ENCODE data around the gene ZNF385B.

The ZNF385B gene

DNA sequence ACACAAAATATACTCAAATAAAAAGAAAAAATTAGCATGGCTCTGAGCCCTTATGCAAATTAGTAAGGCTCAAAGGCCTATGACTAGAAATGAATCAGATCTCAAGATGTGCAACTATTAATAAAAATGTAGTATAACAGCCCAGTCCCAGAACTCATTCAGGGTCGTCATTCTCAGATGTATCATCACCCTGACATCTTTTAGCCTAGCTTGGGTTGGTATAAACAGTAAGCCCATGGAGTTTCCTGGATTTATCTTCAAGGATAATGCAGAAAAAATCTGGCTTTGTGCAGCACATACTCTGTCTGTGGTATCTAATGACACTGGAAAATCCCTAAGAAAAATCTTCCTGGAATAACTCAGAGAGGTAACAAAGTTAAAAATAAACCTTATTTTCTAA, 239.3 kb downstream of the ZNF385B start:
- ATAC-seq: no peak

DNA sequence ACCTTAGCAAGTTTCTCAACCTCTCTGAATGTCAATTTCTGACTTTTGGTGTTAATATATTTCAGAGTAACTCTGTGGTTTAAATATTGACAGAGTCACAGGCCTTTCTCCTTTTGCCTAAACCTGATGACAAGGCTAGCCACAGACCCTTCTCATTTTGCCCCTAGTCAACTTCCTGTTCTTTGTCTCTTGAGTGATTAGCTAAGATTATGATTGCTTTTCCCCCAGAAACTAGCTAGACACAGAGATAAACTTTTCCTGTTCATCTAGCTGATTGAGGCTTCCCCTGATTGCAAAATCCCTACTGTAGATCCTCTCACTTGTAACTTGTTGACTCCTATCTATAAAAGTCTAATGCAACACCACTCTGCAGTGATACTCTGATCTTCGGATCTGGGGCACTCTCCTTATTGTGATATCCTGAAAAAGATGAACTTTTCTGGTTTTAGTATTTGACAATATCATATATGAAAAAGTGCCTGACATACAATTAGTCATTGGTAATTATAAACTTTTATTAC, 241.4 kb downstream of the ZNF385B start:
- ATAC-seq: no peak

DNA sequence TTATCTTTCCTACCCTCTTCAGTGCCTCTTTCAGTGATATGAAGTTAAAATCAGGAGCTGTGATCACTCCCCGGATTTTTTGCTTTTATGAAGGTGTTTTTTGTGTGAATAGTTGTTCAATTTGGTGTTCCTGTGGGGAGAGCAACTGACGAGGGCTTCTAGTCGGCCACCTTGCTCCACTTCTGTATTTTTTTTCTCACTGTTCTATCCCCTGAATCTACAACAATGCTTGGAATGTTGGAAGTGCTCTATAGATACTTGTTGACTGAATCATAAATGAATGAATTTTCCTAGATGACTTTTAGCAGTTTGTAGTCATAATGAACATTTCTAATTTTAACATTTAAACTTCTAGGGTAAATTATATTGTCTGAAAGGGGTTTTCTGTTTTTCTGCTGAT, 247.3 kb downstream of the ZNF385B start:
- no peak for ATAC-seq

DNA sequence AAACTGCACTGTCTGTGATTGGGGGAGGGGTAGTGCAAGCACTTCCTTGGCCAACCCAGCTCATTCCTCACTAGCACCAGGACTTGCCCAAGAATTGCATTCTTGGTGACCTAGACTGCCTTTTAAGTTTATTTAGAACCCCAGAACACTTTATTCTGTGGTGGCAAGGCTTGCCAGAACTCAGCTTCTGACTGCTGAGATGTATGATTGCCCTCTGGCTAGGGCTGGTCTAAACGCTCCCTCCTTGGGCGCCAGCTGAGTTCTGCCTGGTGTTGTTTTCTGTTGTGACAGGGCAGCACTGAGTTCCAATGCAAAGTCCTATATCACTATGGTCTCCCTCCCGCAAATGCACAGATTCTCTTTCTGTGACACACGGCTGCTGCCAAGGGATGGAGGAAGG, 247.7 kb downstream of the ZNF385B start:
- no peak for ATAC-seq

DNA sequence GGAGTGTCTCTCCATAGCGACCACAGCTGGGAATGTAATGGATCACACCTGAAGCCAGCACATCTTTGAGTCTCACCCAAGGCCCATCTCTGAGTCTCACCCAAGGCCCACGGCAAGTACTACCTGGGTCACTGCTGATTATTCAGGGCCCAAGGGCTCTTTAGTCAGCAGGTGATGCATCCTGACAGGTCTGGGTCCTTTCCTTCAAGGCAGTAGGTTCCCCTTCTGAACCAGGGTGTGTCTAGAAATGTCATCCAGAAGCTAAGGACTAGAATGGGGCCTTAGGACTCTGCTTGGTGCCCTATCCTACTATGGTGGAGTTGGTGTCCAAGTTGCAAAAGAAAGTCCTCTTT, 248.1 kb downstream of the ZNF385B start:
- ATAC-seq: no peak

DNA sequence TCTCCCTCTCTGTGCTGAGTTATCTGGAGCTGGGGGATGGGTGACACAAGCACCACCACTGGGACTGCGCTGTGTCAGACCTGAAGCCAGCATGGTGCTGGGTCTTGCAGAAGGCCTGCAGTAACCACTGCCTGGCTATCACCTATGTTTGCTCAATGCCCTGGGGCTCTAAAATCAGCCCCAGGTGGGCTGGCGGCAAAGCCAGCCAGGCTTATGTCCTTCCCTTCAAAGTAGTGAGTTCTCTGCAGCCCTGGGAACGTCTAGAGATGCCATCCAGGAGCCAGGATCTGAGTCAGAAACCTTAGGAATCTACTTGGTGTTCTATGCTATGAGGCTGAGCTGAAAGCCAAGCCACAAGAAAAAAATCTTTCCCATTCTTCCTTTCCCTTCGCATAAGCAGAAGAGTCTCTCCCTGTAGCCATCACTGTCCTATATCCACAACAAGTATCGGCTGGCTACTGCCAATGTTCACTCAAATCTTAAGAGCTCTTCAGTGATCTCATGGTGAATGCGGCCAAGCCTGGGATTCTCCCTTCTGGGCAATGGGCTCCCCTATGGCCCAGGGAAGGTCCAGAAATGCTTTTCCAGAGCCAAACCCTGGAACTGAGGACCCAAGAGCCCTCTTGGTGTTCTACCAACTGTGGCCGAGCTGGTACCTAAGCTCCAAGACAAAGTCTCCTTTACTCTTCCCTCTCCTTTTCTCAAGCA, 248.7 kb downstream of the ZNF385B start:
- ATAC-seq: no peak

DNA sequence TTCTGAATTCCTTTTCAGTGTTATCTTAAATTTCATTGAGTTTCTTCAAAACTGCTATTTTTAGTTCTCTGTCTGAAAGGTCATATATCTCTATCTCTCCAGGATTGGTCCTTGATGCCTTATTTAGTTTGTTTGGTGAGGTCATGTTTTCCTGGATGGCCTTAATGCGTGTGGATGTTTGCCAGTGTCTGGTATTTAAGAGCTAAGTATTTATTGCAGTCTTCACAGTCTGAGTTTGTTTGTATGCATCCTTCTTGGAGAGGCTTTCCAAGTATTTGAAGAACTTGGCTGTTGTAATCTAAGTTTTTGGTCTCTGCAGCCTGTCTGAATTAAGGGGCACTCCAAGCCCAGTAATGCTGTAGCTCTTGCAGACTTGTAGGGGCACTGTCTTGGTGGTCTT, 249.3 kb downstream of the ZNF385B start:
- no peak for ATAC-seq

DNA sequence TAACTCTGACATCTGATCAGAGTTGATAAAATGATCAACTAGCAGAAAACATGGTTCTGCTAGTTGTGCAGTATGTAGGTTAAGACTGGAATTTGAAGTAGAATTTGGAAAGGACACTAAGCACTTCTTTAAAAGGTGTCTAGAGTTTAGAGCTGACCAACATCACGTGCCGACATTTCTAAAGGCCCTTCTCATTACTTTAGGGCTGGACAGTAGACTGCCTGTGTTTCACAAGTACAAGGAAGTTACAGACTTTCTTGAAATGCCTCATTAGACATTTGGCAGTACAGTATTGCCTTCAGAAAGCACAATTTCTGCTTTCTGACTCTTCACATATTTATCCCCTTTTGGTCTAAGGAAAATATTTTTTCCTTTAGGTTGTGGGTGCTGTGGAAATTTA, 255.3 kb downstream of the ZNF385B start:
- ATAC-seq: no peak

DNA sequence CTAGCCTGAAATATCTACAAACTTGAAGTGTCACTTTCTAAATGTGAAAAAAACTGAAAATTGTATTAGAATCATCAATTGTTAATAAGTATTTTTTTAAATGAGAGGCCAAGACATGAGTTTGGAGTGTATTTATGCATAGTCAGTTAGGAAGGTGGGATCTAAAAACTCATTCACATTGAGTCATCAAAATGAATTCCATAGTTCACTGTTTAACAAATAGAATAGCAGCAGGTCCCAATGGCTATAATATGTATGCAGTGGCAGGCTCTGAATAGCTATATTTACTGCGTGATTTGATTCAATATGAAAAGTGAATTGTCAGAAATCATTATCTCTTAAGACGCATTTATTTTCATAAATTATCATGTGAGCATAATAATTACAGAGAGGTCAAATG, 256.1 kb downstream of the ZNF385B start:
- no peak for ATAC-seq

DNA sequence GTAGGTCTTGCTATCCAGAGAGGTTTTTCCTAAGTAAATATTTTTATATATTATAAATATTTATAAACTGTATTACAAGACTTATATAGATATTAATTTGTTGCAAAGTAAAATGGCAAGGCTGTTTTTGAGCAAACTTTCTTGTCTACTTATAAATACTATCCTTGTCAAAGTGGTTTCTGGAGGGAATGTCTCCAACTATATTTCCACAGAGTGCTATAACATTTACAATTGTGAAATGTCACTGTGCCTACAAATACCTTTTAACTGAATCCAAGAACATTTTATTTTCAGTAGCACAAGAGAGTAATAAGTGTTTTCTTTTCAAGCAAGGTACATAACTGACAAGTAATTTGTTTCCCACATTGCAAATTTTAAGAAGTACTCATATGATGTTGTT, 256.8 kb downstream of the ZNF385B start:
- ATAC-seq: no peak

DNA sequence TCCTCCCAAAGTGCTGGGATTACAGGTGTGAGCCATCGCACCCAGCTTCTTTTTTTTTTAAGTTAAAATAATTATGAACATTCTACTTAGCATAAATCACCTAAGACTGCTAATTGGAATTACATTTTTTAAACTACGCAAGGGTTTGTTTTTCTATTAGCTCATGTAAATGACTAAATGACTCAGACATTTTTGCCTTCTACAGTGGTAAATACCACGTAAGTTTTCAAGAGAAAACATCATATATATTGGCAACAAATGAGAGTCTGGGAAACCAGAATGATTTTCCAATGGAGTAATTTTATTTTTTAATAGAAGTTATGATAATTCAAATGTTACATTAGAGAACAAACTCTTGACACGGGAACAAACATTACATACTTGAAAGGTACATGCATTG, 259.0 kb downstream of the ZNF385B start:
- no peak for ATAC-seq

DNA sequence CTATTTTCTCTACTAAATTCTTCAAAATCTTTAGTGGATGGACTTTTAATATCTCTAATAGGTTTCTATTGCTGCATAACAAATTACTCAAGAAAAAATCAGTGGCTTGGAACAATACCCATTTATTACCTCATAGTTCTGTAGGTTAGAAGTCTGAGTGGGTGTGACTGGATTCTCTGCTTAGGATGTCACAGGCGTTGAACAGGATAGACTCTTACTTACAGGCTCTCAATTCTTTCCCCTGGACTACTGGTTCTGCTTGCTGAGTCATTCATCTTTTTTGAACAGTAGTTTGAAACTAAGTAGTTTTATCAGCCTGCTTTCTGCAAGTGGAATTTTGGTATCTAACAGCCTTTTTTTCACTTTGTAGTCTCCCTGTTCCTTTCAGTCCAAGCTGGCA, 265.4 kb downstream of the ZNF385B start:
- ATAC-seq: no peak

DNA sequence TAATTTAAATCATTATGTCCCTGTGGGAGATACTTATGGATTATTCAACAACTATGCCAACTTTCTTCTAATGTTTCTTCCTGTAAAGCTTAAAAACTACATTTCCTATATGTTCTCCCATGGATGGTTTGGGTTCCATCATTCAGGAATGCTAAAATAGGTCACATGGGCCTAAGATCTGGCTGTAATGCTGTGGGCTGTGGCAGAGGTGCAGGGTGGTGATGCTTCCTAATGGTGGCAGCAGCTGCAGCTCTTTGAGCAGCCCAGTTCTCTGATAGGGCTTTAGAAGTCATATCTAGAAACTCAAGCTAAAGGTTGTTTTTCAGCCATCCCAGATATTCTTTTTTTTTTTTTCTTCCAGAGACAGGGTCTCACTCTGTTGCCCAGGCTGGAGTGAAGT, 266.1 kb downstream of the ZNF385B start:
- ATAC-seq: no peak

DNA sequence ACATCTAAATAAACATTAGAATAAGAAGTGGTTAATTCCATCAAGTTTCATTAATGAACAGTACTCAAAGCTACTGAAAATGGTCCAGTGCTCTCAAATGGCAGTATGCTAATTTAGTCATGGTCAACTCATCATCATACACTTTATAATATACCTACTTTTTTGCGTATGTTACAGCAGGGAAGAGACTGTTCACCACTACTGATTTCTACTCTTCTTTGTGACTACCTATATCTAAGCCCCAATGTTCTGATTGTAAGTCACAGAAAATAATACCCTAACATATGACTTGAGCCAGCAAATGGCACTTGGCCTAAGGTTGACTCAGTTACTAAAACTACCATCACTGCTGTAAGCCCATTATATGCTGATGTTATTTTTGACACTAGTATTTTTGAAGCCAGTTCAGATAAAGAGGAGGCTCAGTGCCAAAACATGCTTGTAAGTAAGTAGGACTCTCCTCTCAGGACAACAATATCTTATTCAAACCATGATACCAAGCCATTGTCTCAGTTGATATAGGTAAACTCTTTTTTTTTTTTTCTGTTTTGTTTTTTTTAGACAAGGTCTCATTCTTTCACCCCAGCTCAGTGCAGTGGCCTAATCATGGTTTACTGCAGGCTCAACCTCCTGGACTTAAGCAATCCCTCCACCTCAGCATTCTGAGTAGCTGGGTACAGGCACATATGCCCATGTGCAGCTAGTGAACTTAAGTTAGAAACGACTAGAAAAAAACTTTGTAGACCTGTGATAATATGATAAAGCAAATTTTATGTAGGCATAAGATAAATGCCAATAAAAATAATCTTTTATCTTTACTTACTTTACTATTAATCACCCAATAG, 266.9 kb downstream of the ZNF385B start:
- ATAC-seq: no peak

DNA sequence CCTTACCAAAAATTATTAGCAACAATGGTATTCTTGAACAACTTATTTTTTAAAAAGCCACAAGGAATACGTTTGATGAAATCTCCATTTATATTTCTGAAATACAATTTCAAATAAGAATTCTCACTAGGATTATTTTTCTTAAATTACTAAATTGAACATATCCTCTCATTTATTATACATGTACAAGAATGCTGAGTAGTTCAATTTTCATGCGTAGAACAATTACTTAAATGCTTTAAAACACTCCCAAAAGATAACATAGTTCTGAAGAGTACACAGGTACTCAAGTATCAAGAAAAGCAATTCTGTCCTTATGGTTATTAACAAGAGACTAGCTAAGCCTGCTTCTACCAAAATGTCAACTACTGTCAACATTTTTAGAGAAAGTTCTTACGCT, 268.1 kb downstream of the ZNF385B start:
- ATAC-seq: no peak

DNA sequence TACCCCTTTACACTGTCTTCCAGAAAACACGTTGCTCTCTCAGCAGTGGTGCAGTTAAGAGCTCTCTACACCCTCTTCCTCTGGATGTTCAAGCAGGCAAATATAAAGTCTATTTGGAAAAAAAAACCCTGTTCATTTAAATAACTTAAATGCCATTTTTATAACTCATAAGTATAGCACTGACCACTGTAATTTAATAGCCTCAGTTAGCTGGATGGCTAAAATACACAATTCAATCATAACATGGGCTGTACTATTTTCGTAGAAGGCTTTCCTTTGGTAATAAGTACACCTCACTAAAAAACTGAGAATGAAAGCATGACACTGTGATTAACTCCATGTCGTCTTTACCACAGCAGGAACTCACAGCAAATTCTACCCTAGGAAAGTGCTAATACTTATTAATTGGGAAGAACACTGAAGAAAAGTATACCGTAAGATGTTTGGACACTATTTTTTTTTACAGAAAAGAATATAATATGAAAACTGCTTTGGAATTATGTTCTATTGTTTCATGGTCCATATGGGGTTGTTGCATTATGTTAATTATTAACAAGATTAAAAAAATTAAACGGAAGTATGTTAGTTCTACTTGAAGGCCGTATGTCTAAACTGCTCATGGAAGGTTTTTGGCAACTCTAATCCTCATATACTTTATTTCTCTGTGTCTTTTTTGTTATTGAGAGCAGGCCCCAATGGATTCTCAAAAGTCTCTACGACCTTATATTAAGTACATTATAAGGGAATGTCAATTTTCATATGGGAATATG, 269.1 kb downstream of the ZNF385B start:
- no peak for ATAC-seq

DNA sequence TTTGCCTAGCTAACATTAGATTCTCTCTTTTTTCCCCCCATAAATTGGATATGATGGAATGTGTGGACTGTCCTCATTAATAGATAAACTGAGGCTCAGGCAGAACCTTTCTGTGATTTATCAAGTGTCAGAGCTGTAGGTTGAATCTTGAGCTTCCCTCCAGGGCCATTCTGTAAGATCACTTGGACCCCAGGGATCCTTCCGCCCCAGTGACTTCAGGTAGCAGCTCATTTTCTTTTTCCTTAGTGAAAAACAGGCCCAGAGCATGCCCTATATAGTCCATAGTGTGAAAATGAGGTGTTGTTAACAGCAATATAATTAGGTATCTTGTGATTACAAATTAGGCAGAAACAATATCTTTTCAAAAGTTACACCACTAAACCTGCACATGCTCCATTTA, 269.7 kb downstream of the ZNF385B start:
- no peak for ATAC-seq

DNA sequence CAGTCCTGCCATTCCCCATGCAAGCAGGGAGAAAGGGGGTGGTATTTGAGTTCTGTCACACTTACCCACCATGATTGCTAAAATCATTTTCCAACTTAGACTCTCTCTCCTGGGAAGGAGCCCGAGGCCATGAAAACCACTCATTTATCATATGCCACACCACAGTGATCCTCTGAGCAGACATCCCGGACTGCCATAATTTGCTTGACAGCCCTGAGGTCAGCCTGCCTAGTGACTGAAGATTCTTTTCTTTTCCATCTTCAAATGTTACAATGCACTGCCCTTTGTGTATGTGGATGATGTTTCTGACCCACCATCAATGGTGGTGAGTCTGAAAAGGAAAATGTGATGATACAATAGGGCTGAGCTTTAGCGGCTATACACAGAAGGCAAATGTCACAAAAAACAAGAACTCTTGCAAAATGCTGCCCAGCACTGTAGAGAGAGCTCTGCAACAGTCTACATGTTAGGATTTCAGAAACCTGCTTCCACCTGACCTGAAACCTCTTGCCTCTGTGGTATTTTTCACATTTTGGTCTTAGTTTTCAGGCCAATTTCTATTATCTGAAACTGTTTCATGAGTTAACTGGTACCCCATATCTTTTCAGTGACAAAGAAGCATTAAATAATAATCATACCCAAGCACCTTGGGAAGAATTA, 272.8 kb downstream of the ZNF385B start:
- no peak for ATAC-seq

DNA sequence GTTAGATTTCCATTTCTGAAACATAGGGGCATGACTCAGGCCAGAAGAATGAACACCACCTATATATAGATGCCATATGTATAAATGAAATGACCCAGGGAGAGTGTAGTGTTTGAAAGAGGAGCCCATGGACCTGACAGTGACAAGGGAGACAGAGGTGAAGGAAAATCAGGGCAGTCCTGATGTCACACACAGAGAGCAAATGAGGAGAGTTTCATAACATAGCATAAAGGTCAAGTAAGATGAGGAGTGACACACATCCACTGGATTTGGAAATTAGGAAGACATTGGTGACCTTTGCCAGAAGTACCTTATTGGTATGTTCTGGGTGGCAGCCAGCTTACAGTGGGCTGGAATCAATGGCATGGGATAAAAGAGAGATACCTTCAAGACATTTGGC, 276.7 kb downstream of the ZNF385B start:
- no peak for ATAC-seq

DNA sequence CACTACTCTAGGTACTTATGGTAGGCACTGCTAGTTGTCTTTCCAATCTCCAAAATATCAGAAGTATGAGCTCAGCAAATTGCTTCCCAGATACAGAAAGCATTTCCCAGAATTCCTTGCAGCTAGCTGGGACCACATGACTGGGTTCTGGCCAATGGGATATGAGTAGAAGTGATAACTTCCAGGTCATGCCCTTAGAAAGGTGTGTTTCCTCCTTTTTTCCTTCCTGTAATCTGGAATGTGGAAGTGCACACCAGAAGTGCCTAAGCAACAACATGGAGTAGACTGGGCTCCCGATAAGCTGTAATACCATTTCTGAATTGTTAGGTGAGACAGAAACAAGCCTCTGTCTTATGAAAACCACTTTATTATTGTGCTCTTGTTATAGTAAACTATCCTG, 279.8 kb downstream of the ZNF385B start:
- ATAC-seq: no peak

DNA sequence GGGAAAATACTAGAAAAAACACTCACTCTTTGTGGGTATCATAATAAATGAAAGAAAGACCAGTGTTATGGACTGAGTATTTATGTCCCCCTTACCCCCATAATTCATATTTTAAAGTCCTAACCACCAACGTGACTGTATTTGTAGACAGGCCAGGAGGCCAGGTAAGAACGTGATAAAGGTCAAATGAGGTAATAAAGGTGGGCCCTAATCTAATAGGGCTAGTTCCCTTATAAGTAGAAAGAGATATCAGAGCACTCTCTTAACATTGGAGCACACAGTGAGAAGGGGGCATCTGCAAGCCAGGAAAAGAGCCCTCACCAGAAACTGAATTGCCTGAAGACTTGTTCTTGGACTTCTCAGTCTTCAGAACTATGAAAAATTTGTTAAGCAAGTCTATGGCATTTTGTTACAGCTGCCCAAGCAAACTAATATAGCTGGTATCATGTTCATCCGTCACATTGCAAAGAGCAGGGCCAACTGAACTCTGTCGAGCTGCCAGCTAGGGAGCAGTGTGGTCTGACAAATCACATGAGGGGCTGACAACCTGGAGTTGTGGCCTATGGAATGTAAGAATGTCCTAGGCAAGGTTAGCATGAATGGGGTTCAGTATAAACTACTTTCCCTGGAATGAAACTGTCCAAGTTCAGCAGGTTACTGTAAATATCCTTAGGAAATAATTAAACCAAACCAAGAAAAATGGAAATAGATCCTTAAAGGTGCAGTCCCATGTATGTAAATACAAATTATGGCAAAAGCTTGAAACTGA, 280.9 kb downstream of the ZNF385B start:
- no peak for ATAC-seq

DNA sequence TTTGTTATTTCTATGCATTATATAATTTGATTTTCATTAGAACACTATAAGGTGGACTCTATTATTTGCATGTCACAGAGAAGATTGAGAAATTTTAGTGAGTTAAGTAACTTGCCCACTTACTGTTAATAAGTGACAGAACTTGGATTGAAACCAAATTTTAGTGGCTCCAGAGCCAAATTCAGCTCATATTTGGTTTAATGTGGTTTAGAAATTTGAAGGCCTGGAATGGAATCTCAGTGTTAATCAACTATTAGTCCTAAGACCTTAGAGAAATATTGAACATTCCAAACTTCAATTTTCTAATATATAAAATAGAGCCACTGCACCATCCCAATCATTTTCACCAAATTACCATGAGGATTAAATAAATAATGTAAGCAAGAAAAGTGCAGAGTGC, 281.6 kb downstream of the ZNF385B start:
- no peak for ATAC-seq
